K562 (cell line): ENCODE results near the gene AP1G2. TPM values are rescaled to one million over a fixed set of nuclear protein-coding genes. Genes with fewer than 3 reads are reported as not detected.

ENCODE experiments used
- ADNP ChIP-seq: fragments of 200-800 bp; sonication (Bioruptor generic); IDR thresholded peaks from 2 replicates; pipeline ENCODE4 v1.6.1; 2016; ENCODE audit warnings: missing genetic modification characterization, missing compliant biosample characterization
- DIDO1 ChIP-seq: fragments of 450-650 bp; IDR thresholded peaks from 2 replicates; pipeline ENCODE4 v1.6.1; 2016; ENCODE audit warnings: low read depth, missing biosample characterization, missing genetic modification characterization
- DPF2 ChIP-seq: fragments of 450-650 bp; IDR thresholded peaks from 2 replicates; pipeline ENCODE4 v1.6.1; 2016
- HMG20B ChIP-seq: fragments of 250-450 bp; sonication (Bioruptor Pico); IDR thresholded peaks from 2 replicates; pipeline ENCODE4 v1.5.0; 2021; ENCODE audit warnings: mild to moderate bottlenecking
- NFATC3 ChIP-seq: fragments of 450-650 bp; IDR thresholded peaks from 2 replicates; pipeline ENCODE4 v1.6.1; 2017; ENCODE audit warnings: mild to moderate bottlenecking
- POLR2B ChIP-seq: fragments of 450-650 bp; IDR thresholded peaks from 2 replicates; pipeline ENCODE4 v1.6.1; 2018; ENCODE audit warnings: low read depth; ENCODE audit not compliant: partially characterized antibody
- RAD21 ChIP-seq, 2 experiments: fragments of 250-450 bp in 1 of 2; fragments of 450-650 bp in 1 of 2; sonication (Bioruptor Pico) in 1 of 2; formaldehyde crosslinking in 1 of 2; IDR thresholded peaks in 1 of 2; conservative IDR thresholded peaks in 1 of 2; 2 replicates each; pipeline versions ENCODE4 v1.4.0 to v1.8.0; 2020 to 2022; ENCODE audit warnings: mild to moderate bottlenecking in 2 of 2, moderate library complexity in 1 of 2
- ZNF354B ChIP-seq: fragments of 250-450 bp; sonication (Bioruptor Pico); IDR thresholded peaks from 2 replicates; pipeline ENCODE4 v1.4.0; 2020
- ZNF444 ChIP-seq: fragments of 250-450 bp; sonication (Bioruptor Pico); IDR thresholded peaks from 2 replicates; pipeline ENCODE4 v1.4.0; 2020; ENCODE audit warnings: mild to moderate bottlenecking, moderate library complexity
- polyA plus RNA-seq, 8 experiments: library from polyadenylated mRNA; depleted of rRNA in 4 of 8; stranded (reverse) in 5 of 8; unstranded in 3 of 8; fragments of >200 nt; fragmentation: Nextera tagmentation in 2 of 8; fragmentation: Illumina TruSeq in 1 of 8; extraction: Ambion mirVana in 2 of 8; extraction: Trizol in 1 of 8; gene quantifications; 2 replicates each; pipeline versions ENCODE4 v1.2.1 to v1.2.3, GENCODE V29; 2011 to 2014; ENCODE audit warnings: inconsistent platforms in 1 of 8, missing spikeins in 1 of 8
- total RNA-seq, 7 experiments: library from RNA; depleted of rRNA in 6 of 7; stranded (reverse); fragments of >200 nt in 6 of 7; fragmentation: Illumina TruSeq in 2 of 7; extraction: Trizol in 2 of 7; gene quantifications; 2 replicates each; pipeline versions ENCODE4 v1.2.1 to v1.2.3, GENCODE V29; 2011 to 2021; ENCODE audit warnings: low replicate concordance in 1 of 7
- TF ChIP-seq, protein P1 (sequence below), 2 experiments: fragments of 450-650 bp; IDR thresholded peaks; 2 replicates each; pipeline ENCODE4 v1.6.1; 2018; ENCODE audit warnings: mild to moderate bottlenecking in 2 of 2, low read depth in 1 of 2; ENCODE audit not compliant: partially characterized antibody in 2 of 2
- TF ChIP-seq, protein P2 (sequence below): fragments of 200-400 bp; formaldehyde crosslinking; IDR thresholded peaks from 2 replicates; pipeline ENCODE4 v1.6.1; 2017; ENCODE audit warnings: mild to moderate bottlenecking, low read depth, low read length, moderate library complexity
- TF ChIP-seq, protein P3 (sequence below): fragments of 250-450 bp; sonication (Bioruptor Pico); IDR thresholded peaks from 2 replicates; pipeline ENCODE4 v1.8.0; 2021; ENCODE audit warnings: borderline replicate concordance, mild to moderate bottlenecking, moderate library complexity; ENCODE audit not compliant: poor library complexity, severe bottlenecking
- TF ChIP-seq, protein P4 (sequence below): sonication (generic); formaldehyde crosslinking; IDR thresholded peaks from 2 replicates; pipeline ENCODE4 v1.8.1; 2023; ENCODE audit warnings: mild to moderate bottlenecking, missing genetic modification reagents
- TF ChIP-seq, protein P5 (sequence below), 2 experiments: IDR thresholded peaks; 2 replicates each; pipeline ENCODE4 v1.6.1; 2011; ENCODE audit warnings: borderline replicate concordance in 1 of 2, control low read depth in 1 of 2, low read depth in 1 of 2, low read length in 1 of 2, mild to moderate bottlenecking in 1 of 2, mixed read lengths in 1 of 2, moderate library complexity in 1 of 2; ENCODE audit not compliant: insufficient read depth in 1 of 2, insufficient read length in 1 of 2, poor library complexity in 1 of 2, severe bottlenecking in 1 of 2; ENCODE audit errors: extremely low read depth in 1 of 2

The AP1G2 gene
- total and polyA plus RNA-seq, 9 of the 15 experiments (the other 6 are each of a cell fraction or from before 2014, with no cell fraction given) = 19.1 to 83.5 (median 33.3) TPM

DNA sequence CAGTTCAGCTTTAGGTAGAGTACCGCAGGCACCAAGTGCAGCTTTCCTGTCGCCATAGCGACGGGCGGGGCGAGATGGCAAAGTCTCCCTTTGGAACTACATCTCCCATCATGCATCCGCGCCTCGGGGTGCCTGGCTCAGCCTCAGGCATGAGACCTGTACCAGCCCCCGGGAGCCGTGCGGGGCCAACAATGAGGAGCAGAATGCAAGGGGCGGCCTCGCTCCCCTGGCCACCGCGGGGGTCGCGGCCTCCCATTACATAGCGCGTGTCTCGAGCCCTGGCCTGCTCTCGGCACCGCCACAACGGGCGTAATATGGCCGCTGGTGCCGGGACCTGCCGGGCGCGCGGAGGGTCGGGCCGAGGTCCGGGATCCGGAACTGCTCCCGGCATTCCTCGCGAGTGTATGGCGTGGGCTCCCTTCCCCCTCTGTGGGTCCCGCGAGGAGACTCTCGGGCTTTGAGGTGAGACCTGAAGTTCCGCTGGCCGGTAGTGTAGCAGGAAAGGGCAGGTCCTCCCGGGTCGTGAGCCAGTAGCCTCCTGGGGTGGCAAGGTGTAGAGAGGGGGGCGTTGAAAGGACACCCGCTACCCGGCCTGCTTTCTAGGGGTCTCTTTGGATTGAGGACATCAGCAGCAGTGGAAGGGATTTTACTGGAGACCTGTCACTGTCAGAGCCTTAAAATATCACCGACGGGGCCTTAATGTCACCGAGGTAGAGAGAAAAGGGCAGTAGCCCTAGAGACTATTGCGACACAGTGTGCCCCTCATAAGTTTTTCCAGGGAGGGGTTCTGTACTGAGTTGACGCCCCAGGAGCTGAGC, 11.5 kb downstream of the AP1G2 start, which contains the start of gene THTPA (continued):
- TF ChIP-seq, protein P1, sequence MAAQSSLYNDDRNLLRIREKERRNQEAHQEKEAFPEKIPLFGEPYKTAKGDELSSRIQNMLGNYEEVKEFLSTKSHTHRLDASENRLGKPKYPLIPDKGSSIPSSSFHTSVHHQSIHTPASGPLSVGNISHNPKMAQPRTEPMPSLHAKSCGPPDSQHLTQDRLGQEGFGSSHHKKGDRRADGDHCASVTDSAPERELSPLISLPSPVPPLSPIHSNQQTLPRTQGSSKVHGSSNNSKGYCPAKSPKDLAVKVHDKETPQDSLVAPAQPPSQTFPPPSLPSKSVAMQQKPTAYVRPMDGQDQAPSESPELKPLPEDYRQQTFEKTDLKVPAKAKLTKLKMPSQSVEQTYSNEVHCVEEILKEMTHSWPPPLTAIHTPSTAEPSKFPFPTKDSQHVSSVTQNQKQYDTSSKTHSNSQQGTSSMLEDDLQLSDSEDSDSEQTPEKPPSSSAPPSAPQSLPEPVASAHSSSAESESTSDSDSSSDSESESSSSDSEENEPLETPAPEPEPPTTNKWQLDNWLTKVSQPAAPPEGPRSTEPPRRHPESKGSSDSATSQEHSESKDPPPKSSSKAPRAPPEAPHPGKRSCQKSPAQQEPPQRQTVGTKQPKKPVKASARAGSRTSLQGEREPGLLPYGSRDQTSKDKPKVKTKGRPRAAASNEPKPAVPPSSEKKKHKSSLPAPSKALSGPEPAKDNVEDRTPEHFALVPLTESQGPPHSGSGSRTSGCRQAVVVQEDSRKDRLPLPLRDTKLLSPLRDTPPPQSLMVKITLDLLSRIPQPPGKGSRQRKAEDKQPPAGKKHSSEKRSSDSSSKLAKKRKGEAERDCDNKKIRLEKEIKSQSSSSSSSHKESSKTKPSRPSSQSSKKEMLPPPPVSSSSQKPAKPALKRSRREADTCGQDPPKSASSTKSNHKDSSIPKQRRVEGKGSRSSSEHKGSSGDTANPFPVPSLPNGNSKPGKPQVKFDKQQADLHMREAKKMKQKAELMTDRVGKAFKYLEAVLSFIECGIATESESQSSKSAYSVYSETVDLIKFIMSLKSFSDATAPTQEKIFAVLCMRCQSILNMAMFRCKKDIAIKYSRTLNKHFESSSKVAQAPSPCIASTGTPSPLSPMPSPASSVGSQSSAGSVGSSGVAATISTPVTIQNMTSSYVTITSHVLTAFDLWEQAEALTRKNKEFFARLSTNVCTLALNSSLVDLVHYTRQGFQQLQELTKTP (IDR thresholded peaks at IDR 0.05; ENCODE audit: low read depth in 1 of 2, partially characterized antibody in 2 of 2) = peak in 1 of 2 experiments; percentile 92
- TF ChIP-seq, protein P2, sequence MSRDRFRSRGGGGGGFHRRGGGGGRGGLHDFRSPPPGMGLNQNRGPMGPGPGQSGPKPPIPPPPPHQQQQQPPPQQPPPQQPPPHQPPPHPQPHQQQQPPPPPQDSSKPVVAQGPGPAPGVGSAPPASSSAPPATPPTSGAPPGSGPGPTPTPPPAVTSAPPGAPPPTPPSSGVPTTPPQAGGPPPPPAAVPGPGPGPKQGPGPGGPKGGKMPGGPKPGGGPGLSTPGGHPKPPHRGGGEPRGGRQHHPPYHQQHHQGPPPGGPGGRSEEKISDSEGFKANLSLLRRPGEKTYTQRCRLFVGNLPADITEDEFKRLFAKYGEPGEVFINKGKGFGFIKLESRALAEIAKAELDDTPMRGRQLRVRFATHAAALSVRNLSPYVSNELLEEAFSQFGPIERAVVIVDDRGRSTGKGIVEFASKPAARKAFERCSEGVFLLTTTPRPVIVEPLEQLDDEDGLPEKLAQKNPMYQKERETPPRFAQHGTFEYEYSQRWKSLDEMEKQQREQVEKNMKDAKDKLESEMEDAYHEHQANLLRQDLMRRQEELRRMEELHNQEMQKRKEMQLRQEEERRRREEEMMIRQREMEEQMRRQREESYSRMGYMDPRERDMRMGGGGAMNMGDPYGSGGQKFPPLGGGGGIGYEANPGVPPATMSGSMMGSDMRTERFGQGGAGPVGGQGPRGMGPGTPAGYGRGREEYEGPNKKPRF = no peak
- no peak for TF ChIP-seq RAD21 (CRISPR knock-in tag; conservative IDR thresholded peaks at IDR 0.05 in 1 of 2, IDR thresholded peaks at IDR 0.05 in 1 of 2)
- TF ChIP-seq DIDO1 (tag) = 0 out of 2 replicates have a peak, but pooled peaks have one; percentile 42
- TF ChIP-seq HMG20B (CRISPR knock-in tag) = no peak
- no peak for TF ChIP-seq DPF2
- TF ChIP-seq, protein P3, sequence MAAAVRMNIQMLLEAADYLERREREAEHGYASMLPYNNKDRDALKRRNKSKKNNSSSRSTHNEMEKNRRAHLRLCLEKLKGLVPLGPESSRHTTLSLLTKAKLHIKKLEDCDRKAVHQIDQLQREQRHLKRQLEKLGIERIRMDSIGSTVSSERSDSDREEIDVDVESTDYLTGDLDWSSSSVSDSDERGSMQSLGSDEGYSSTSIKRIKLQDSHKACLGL = no peak
- TF ChIP-seq POLR2B = peak; percentile 32
- no peak for TF ChIP-seq NFATC3
- TF ChIP-seq, protein P4, sequence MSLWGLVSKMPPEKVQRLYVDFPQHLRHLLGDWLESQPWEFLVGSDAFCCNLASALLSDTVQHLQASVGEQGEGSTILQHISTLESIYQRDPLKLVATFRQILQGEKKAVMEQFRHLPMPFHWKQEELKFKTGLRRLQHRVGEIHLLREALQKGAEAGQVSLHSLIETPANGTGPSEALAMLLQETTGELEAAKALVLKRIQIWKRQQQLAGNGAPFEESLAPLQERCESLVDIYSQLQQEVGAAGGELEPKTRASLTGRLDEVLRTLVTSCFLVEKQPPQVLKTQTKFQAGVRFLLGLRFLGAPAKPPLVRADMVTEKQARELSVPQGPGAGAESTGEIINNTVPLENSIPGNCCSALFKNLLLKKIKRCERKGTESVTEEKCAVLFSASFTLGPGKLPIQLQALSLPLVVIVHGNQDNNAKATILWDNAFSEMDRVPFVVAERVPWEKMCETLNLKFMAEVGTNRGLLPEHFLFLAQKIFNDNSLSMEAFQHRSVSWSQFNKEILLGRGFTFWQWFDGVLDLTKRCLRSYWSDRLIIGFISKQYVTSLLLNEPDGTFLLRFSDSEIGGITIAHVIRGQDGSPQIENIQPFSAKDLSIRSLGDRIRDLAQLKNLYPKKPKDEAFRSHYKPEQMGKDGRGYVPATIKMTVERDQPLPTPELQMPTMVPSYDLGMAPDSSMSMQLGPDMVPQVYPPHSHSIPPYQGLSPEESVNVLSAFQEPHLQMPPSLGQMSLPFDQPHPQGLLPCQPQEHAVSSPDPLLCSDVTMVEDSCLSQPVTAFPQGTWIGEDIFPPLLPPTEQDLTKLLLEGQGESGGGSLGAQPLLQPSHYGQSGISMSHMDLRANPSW (CRISPR knock-in tag) = no peak
- TF ChIP-seq ZNF444 = no peak
- no peak for TF ChIP-seq ZNF354B
- TF ChIP-seq, protein P5, sequence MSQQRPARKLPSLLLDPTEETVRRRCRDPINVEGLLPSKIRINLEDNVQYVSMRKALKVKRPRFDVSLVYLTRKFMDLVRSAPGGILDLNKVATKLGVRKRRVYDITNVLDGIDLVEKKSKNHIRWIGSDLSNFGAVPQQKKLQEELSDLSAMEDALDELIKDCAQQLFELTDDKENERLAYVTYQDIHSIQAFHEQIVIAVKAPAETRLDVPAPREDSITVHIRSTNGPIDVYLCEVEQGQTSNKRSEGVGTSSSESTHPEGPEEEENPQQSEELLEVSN (IDR thresholded peaks at IDR 0.05; ENCODE audit: borderline replicate concordance in 1 of 2, extremely low read depth in 1 of 2, insufficient read depth in 1 of 2, insufficient read length in 1 of 2, low read depth in 1 of 2, low read length in 1 of 2, poor library complexity in 1 of 2, severe bottlenecking in 1 of 2) = peak; percentile 15 to 17
- TF ChIP-seq ADNP (tag) = no peak
